NCI-H510A (cell line): ENCODE results near the gene RNF224.

Source experiments
- DNase-seq: peaks from one replicate; lab custom pipeline; 2025; lab: John Stamatoyannopoulos, UW

The RNF224 gene

DNA sequence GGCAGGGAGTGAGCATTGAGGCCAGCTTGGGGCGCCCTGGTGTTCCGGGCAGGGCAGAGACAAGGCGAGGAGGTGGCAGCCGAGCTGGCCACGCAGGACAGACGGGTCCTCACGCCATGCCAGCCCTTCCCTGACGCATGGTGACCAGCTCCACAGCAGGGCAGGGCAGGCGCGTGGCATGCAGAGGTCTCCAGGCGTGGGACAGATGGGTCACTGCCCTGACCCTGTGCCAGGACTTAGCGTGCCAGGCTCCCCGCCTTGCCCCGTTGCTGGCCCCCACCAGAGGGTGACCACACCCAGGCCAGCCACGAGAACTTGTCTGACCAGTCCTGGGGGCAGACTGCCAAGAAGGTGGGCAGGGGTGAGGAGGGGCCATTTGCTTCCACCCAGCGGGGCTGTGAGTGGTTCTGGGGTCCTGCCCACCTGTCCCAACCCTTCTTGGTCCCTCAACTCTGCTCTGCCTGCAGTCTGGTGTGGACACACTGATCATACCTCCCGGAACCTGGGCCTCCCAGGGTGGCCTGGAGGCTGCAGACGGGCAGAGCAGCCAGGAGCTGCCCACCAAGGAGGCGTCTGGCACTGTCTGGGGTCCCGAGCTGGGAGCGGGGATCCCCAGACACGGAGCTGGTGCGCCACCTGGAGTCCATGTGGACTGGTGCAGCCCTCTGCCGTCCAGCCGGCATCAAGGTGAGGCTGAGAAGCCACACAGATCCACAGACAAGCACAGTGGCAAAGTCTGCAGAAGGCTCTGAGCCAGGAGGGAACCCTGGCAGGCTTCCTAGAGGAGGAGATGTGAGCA, at the start of gene RNF224:
Gene RNF224, plus strand, starts transcription at position 449 of the 799 bp plus-strand sequence. CDS start 834 bp downstream, outside the sequence.
- DNase-seq = peak; percentile 42

DNA sequence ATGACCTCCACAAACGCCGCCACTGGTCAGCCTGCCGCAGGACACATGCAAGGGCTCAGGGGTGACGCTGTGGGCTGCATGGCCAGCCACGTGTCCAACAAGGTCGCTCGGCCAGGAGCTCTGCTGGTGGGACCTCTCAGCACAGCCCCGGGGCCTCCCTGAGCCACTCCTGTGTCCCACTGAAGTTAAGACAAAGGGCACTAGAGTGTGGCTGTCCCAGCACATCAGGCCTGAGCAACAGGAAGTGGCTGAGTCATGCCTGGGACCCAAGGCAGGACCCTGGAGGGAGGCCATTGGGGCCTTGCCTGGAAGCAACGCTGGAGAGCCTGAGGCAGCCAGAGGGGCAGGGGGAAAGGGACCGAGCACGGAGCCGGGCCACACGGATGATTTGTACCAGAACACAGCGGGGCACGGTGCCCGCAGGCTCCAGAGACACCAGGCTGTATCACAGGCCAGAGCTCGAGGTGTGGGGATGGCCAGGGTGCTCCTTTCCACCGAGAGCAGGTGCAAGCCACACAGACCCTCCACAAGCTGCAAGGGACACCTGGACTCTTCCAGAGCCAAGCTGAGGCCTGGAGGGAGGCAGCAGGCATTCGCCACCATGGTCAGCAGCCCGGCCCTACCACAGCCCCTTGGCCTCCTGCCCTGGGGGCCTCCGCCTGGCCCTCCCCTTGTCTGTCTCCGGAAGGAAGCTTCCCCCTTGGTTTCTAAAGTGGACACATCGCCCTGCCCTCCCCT, 48.9 kb upstream of the RNF224 start:
- DNase-seq = no peak

DNA sequence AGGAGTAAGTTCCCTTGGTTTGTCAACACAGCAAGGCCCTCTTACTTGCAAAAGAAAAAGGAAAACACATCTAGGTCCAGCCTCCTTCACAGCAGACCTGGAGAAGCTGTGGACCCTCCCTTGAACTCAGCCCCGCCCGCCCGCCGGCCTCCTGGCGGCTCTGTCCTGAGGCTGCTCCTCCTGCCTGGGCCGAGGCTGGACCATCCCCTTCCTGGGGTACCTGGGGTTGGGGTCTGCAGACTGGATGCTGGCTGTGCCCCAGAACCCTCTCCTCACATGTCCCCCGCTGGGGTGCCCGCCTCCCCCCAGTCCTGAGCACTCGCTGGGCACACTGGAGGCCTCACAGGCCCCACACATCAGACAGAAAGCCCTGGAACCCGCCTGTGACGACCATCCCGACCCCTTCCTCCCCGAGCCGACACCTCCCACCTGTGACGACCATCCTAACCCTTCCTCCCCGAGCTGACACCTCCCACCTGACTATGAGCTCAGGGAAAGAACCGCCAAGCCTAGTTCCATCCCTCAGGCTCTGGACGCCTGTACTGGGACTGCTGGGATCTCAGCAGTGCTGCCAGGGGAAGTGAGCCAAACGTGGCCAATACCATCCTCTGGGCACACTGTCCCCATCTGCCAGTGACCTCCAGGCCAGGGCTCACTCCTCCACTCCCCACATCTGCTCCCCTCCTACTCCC, 48.2 kb upstream of the RNF224 start:
- DNase-seq = no peak

DNA sequence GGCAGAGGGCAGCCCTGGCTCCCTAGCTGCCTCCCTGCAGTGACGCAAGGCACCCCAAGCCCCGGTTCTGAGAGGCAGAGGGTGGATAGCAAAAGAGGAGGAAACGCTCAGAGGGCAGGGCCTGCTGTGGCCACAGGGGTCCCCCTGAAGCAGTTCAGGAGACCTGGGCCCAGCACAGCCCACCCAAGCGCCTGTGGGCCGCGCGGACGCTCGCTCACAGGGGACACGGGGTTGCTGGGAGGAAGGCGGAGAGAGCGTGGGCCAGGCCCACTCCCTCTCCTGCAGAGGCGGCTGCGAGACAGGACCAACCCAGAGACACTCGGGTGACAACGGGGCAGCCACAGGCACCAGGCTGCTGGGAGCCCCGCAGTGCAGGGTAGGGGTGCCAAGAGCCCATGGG, 47.5 kb upstream of the RNF224 start:
- no peak for DNase-seq

DNA sequence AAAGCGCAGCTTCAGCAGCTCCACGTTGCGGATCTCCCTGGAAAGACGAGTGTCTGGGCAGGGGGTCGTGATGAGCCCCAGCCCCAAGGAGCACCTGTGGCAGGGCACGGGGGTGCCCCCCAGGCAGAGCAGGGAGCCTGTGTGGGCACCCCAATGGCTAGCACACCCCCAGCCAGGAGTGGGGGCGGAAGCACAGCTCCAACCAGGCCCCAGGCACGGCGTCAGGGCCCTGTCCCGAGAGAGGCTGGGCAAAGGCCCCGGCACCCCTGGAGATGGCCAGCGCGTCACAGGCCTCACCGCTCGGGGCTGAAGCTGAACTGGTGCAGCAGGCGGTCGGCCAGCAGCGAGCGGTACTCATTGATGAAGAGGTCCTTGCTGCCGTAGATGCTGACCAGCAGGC, 46.8 kb upstream of the RNF224 start:
- DNase-seq = no peak

DNA sequence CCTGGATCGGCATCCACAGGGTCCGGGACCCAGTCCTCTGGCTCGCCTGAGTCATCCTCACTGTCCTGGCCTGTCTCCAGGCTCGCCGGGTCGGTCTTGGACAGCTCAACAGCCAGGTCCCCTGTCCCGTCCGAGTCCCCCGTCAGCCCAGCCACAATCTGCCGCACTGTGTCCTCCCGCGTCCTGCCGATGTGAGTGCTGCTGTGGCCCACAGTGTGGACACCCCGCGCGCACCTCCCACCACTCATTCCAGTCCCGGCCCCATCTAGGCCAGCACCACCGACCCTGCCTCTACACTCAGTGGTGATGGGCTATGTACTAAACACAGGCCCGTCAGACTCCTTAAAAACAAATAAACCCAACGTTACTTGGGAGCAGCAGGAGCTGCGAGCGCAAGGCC, 45.6 kb upstream of the RNF224 start:
- no peak for DNase-seq

DNA sequence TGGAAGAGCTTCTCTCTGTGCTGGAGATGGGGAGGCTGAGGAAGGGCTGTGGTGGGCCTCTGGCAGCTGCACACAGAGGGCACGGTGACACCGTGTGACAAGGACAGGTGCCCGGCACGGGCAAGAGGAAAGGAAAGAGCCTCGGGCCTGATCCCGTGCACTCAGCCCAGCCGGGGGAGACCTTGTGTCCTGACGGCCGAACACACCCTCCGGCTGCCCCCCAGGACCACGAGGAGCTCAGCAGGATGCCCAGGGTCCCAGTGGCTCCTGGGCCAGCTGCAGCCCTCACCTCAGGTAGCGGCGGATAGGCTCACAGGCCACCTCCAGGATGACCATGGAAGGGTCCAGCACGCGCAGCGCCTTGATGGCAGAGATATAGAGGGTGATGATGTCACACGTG, 44.5 kb upstream of the RNF224 start:
- no peak for DNase-seq

DNA sequence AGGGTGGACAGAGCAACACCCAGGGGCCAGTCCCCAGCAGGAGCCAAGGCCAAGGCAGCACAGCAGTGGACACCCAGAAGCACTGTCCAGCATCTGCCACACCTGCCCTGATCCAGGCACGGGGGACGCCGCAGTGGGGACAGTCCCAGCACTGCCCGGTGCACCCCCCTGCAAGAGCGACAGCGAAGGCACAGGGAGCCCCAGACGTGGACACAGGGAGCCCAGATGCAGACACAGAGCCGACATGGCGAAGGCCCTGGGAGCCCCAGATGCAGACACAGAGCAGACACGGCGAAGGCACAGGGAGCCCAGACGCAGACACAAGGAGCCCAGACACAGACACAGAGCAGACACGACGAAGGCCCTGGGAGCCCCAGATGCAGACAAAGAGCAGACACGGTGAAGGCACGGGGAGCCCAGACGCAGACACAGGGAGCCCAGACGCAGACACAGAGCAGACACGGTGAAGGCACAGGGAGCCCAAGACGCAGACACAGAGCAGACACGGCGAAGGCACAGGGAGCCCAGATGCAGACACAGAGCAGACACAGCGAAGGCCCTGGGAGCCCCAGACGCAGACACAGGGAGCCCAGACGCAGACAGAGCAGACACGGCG, 43.2 kb upstream of the RNF224 start:
- no peak for DNase-seq

DNA sequence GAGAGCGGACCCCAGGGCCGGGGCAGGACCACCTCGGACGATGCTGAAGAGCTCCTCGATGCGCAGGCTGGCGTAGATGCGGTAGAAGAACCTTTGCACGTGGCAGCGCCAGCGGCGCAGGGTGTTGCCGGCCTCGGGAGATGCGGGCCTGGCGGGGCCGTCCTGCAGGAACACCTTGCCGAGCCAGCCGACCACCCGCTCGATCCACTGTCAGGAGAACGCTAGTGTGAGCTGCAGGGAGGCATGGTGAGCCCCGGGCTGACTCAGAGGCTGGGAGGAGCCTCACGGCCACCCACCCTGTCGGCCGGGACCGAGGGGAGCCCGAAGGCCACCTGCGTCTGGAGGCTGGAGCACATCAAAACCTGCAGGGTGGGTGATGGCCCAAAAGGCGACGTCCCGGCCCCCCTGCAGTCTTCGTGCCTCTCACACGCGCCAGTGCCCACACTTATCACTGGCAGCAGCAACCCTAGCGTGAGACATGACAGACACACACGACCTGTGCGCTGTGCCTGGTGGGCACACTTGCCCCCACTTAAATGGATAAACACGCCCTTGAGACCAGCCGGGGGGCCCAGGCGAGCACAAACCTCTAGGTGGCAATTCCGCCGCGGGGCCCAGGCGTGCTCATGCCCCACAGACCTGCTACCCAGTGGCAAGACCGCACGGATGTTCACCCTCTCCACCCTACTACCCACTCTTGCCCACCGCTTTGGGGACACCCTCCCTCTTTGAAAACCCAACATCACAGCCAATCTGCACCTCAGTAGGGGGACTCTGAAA, 42.2 kb upstream of the RNF224 start:
- DNase-seq = no peak

DNA sequence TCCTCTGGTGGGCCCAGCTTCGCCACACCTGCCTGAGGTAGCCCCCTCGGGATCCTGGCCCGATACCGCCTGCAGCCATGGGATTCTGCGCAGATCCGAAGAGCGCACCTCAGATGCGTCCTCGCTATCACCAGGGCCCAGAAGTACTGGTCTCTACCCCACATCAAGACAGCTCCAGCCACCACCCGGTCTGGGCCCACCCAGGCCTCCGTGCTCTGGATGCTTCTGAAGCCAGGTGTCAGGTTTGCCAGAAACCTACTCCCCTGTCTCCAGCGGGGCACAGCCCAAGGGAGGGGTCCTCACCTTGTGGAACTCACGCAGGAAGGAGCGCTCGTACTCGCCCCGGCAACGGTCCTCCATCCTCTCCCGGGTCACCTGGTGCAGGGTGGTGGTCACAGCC, 41.4 kb upstream of the RNF224 start:
- no peak for DNase-seq

DNA sequence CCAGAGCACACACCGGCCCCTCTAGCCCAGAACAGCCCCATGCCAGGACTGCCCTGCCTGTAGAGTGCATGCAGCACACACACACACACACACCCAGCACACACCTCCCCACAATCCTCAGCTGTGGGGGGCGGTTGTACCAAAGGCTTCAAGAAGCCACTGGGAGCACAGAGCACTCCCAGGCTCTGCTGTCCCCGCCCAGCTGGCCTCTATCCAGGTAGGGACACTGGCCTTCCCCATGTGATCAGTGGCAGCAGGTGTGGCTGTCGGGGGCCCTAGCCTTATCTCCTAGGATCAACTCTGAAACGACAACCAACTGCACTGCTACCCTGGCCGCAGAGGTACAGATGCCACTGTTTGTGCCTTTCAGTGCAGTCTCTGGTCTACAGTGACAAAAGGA, 40.9 kb upstream of the RNF224 start:
- DNase-seq = no peak

DNA sequence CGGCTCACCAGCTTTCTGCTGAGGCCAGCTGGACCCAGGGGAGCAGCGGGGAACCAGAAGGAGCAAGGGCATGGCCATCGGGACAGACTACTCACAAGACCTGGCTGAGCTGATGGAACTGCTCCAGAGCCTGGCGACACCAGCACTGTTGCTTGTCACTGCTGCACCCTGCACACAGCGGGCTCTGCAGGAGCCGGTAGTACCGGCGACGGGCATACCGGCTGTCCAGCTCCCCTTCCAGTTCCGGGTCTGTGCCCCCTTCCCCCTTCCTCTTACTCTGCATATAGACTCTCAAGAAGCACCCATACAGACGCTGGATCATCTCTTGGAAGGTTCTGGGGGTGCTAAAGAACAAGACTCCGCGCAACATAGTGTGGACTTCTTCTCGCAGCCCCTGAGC, 39.9 kb upstream of the RNF224 start:
- DNase-seq = no peak

DNA sequence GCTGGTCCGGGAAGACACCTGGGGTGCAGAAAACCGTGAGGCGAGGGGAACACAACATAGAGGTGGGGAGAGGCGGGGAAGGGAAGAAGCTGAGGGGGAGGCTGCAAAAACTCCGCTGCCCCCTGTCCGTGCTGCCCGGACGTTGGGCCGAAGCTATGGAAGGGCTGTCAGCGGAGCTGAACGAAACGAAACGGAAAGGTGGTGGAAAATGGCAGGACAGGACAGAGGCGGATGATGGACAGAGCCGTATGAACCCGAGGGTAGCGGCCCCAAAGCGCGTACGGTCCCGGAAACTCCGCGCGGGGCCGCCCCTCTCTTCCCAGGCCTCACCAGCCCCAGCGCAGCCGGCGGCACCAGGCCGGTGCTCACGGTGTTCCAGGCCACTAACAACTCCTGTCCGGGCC, 39.2 kb upstream of the RNF224 start:
- DNase-seq = no peak

DNA sequence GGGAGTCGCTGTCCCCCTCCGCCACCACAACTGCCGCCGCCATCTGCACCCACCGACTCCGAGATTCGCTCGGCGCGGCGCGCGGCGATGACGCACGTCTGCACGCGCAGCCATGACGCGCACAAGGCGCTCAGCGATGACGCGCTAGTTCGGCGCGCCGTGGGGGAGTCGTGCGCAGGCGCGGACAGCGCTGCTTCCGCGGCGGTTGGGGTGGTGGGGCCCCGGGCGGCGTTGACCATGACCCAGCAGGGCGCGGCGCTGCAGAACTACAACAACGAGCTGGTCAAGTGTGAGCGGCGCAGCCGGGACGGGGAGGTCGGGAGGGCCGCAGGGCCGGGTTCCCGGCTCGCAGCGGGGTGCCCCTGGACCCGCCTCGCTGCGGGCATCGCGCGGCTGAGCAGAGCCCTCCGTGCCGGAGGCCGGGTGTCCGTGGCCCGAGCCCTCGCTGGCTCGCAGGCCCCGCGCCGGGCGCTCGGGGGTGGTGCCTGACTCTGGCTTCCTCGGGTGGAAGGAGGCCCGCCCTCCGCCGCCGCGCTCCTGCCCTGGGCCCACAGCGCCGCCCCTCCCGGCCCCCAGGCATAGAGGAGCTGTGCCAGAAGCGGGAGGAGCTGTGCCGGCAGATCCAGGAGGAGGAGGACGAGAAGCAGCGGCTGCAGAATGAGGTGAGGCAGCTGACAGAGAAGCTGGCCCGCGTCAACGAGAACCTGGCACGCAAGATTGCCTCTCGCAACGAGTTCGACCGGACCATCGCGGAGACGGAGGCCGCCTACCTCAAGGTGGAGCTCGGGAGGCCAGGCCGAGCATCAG, 38.6 kb upstream of the RNF224 start, which contains the start of the genes ANAPC2 and SSNA1:
Gene ANAPC2, minus strand, starts transcription at position 71 of the 807 bp plus-strand sequence. Its CDS starts 28 bp downstream, at position 43.
Gene SSNA1, plus strand, starts transcription at position 187 of the 807 bp plus-strand sequence. Its CDS starts 51 bp downstream, at position 238.
- peak; percentile 88 for DNase-seq

DNA sequence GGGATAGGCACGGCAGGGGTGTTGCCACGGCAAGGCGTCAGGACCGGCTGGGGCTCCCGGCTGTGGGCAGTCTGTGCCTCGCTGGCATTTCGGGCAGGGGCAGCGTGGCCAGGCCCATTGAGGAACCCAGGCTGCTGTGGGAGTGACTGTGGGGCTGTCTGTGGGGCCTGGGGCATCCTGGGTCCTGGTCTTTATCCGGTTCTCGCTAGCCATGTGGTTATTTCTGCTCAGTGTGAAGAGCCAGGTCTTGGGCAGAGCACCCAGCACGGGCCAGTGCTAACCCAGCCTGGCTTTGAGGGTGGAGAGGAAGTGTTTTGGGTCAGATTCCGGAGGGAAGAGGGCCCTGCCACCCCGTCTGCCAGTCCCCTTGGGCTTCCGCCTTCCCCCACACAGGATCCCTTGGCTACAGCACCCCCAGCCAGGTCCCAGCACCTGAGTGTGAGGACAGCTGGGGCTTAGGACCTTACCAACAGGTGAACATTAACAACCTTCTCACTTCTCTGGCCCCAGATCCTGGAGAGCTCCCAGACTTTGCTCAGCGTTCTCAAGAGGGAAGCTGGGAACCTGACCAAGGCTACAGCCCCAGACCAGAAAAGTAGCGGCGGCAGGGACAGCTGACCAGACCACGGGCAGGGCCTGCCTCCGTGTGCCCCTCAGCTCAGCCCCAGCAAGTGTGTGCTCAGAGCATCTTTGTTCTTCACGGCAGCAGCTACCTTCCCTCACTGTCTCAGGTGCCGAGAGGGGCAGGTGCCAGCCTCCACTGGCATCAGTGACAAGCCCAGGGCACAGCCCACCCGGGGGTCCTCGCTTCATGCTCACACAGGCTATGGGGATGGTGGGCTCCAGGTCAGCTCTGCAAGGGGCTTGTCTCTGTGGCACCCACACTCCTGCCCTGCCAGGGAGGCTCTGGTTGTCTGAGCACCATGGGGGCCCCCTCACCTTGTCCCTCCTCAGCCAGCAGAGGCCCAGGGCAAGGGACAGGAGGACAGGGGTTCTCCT, 37.7 kb upstream of the RNF224 start:
- DNase-seq = no peak

DNA sequence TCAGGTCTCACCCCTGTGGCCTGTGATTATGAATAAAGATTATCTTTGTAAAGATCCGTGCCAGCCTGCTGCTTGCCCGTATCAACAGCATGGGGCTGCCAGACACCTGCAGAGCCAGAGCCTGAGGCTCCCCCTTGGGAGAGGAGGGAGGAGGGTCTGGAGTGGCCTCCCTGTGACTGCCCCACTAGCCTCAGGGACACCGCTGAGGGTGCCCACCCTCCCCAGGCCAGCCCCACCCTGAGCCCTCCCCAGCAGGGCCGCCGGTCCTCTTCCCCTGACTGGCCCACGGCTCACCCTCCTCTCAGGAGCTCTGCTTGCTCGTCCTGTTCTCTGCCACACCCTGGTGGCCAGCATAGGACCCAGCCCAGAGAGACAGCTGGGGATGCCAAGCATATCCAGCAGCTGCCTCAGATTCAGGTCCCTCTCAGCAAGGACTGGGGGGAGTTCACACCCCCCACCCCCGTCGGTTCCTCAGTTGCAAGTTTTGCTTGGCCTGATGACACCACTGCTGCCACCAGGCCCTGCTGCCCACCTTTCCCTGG, 36.9 kb upstream of the RNF224 start:
- DNase-seq = no peak

DNA sequence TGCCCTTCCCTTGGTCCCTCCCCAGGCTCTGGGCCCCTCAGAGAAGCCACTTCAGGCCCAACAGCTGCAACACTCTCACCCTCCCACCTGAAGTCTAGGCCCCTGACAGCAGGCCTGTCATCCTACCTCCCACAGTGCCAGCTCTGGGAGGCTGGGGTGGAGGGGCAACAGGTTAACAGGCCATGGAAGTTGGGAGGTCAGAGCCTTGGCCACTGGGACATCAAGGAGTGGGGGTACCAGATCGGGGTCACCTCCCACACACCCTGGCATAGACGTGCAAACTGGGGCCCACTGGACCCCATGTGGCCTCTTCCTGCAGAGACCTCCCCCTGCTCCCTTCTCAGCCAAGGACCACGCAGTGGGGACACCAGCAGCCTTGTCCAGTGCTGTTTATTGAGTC, 36.1 kb upstream of the RNF224 start:
- no peak for DNase-seq

DNA sequence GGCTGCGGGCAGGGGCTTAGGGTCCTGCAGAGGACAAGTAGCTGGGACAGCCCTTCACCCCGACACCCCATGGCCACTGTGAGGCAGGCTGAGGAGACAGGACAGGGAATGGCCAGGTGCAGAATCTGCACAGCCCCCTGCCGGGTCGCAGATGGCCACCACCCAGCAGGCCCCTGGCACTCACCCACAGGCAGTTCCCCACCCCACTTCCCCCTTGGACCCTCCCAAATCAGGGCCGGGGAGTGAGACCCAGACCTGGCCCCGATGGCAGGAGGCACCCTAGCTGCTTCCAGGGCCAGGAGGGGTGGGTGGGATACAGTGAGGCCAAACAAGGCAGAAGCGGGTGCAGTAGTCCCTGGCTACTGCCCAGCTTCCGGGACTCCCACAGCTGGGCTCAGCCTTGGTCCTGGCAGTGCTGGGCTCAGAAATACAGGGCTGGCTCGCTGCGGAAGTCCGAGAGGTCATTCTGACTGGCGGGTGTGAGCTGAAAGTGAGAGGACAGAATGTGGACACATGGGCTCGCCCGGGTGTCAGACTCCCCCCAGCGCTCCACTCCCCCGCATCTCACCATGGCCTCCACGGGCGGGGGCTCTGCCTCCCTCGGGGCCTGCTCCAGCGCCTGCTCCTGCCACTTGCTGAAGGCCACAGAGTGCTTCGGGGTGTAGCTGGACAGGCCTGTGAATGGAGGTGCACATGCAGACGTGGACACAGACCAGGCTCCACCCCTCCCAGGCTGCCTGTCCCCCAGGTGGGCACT, 35.4 kb upstream of the RNF224 start:
- DNase-seq = no peak
